ENCODE results near the gene ANTXR1. TPM values are rescaled to one million over a fixed set of nuclear protein-coding genes. Genes with fewer than 3 reads are reported as not detected.

ANTXR1 gene
- total and polyA plus RNA-seq, 9 of the 15 experiments (the other 6 are each of a cell fraction or from before 2014, with no cell fraction given) = 0.07 to 1.00 (median 0.54) TPM

DNA sequence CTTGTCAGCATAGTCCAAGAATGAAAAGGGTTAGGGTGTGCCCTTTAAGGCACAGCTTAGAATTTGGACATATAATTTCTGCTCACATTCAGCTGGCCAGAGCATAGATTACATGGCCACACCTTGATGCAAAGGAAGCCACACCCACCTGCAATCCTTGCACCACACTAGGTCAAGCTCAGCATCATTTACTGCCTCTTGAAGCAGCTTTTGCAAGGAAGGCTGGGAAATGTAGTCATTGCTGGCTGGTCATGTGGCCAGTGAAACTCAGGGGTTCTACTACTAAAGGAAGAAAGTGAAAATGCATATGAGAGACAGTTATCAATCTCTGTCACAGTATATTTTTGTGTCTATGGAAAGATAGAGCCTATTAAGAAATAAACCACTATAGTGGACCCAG lies 214.7 kb downstream of the ANTXR1 start:
- no peaks in the 10 kb centered on the region for H3K9me1 ChIP-seq (ENCODE audit: control insufficient read depth, insufficient read depth, low read length)
- DNase-seq (ENCODE audit: extremely low read depth in 1 of 4, low spot score in 3 of 4) (no peak), ATAC-seq (peak; percentile 77), FAIRE-seq (no peak)
- peaks cover 2 to 18% of the 10 kb centered on the region in 2 experiments; a peak in 2 of 5 replicates for H3K27me3 ChIP-seq (ENCODE audit: control insufficient read depth in 2 of 2, insufficient read depth in 2 of 2, low read length in 2 of 2)
- H3K27ac ChIP-seq (ENCODE audit: extremely low read depth, low read depth, low read length) = no peak overlapping the region
- H3K4me1 ChIP-seq (replicated peaks in 1 of 2; ENCODE audit: control insufficient read depth in 2 of 2, insufficient read depth in 2 of 2, low read length in 2 of 2) = no peaks in the 10 kb centered on the region
- no TSS peak for BruUV-seq (replicated peaks)
- TF ChIP-seq, protein P1, sequence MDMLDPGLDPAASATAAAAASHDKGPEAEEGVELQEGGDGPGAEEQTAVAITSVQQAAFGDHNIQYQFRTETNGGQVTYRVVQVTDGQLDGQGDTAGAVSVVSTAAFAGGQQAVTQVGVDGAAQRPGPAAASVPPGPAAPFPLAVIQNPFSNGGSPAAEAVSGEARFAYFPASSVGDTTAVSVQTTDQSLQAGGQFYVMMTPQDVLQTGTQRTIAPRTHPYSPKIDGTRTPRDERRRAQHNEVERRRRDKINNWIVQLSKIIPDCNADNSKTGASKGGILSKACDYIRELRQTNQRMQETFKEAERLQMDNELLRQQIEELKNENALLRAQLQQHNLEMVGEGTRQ (CRISPR knock-in tag; IDR thresholded peaks at IDR 0.05) = peak; percentile 48
- TF ChIP-seq HLTF (IDR thresholded peaks at IDR 0.05) (no peak), ZNF143 (CRISPR knock-in tag; IDR thresholded peaks at IDR 0.05) (peak; percentile 36; the same call in 1 of the 2 replicates), RAD51 (IDR thresholded peaks at IDR 0.05; ENCODE audit: borderline replicate concordance, low read depth) (0 out of 2 replicates have a peak, but pooled peaks have one; percentile 29), CTBP1 (IDR thresholded peaks at IDR 0.05; ENCODE audit: borderline replicate concordance) (peak; percentile 51; the same call in 1 of the 2 replicates), NELFE (IDR thresholded peaks at IDR 0.05; ENCODE audit: insufficient read depth, insufficient read length) (no peak), HCFC1 (IDR thresholded peaks at IDR 0.05; ENCODE audit: low read depth, low read length) (peak; percentile 54), SIX5 (IDR thresholded peaks at IDR 0.05; ENCODE audit: borderline replicate concordance in 1 of 2, insufficient read depth in 1 of 2, low read depth in 1 of 2, low read length in 2 of 2) (peak in 1 of 2 experiments; percentile 16; a peak in 1 of 4 replicates)
- TF ChIP-seq, protein P2, sequence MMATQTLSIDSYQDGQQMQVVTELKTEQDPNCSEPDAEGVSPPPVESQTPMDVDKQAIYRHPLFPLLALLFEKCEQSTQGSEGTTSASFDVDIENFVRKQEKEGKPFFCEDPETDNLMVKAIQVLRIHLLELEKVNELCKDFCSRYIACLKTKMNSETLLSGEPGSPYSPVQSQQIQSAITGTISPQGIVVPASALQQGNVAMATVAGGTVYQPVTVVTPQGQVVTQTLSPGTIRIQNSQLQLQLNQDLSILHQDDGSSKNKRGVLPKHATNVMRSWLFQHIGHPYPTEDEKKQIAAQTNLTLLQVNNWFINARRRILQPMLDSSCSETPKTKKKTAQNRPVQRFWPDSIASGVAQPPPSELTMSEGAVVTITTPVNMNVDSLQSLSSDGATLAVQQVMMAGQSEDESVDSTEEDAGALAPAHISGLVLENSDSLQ (IDR thresholded peaks at IDR 0.05) = 0 out of 2 replicates have a peak, but pooled peaks have one; percentile 10
- in situ Hi-C loops (cut with MboI) (no loop called here), intact Hi-C loops (cut with micrococcal nuclease) (no loop called here)
- no peak overlapping the region for H3K9ac ChIP-seq (ENCODE audit: insufficient read depth in 1 of 2, low read depth in 2 of 2, low read length in 2 of 2)
- CTCF ChIA-PET (ENCODE audit: low intra/inter-chr PET ratio) = no interaction called here
- H4K20me1 ChIP-seq (replicated peaks; ENCODE audit: control insufficient read depth, insufficient read depth, low read length) = no peaks in the 10 kb centered on the region
- no peak overlapping the region for H2AFZ ChIP-seq (ENCODE audit: low read depth, low read length)
- H3K9me3 ChIP-seq (replicated peaks; ENCODE audit: control insufficient read depth, insufficient read depth, low read depth, low read length) = no peaks in the 10 kb centered on the region
- POLR2A ChIA-PET = no interaction called here
- no peak overlapping the region for H3K4me3 ChIP-seq
- H3K4me2 ChIP-seq (ENCODE audit: insufficient read depth, low read length) = no peak overlapping the region
- H3K79me2 ChIP-seq (ENCODE audit: control insufficient read depth, insufficient read depth, low read length) = no peaks in the 10 kb centered on the region
- H3K36me3 ChIP-seq (ENCODE audit: control insufficient read depth, insufficient read depth, low read length) = no peaks in the 10 kb centered on the region
